WERI-Rb-1 (cell line): ENCODE results near the gene PDCD1.
"Not testable (repeated sequence)": the region's sequence is repeated elsewhere in the genome, so short reads cannot be mapped to it uniquely, and the experiment has no call there.

Source experiments
- DNase-seq: peaks from one replicate; pipeline ENCODE4 v3.0.0-alpha.2; 2020
- H3K27ac ChIP-seq: fragments of 250-450 bp; sonication (Bioruptor Pico); 2 replicates; pipeline ENCODE4 v1.5.1; 2020; ENCODE audit warnings: mild to moderate bottlenecking, moderate library complexity
- H3K27me3 ChIP-seq: fragments of 250-450 bp; sonication (Bioruptor Pico); 2 replicates; pipeline ENCODE4 v1.5.1; 2021; ENCODE audit warnings: mild to moderate bottlenecking, low read depth, moderate library complexity; ENCODE audit not compliant: insufficient read depth, severe bottlenecking
- H3K36me3 ChIP-seq: fragments of 250-450 bp; sonication (Bioruptor Pico); 2 replicates; pipeline ENCODE4 v1.5.1; 2020; ENCODE audit warnings: mild to moderate bottlenecking, moderate library complexity
- H3K4me3 ChIP-seq: 2 replicates; pipeline ENCODE4 v1.5.1; 2011; ENCODE audit warnings: low read depth, mild to moderate bottlenecking, control low read depth, low read length
- H3K9me3 ChIP-seq: fragments of 250-450 bp; sonication (Bioruptor Pico); 2 replicates; pipeline ENCODE4 v1.5.1; 2021; ENCODE audit warnings: mild to moderate bottlenecking, moderate library complexity; ENCODE audit not compliant: severe bottlenecking
- TF ChIP-seq, protein P1 (sequence below): IDR thresholded peaks from 2 replicates; pipeline ENCODE4 v1.5.1; 2011; ENCODE audit warnings: low read depth, mild to moderate bottlenecking, control low read depth, inconsistent platforms, low read length

The PDCD1 gene

DNA sequence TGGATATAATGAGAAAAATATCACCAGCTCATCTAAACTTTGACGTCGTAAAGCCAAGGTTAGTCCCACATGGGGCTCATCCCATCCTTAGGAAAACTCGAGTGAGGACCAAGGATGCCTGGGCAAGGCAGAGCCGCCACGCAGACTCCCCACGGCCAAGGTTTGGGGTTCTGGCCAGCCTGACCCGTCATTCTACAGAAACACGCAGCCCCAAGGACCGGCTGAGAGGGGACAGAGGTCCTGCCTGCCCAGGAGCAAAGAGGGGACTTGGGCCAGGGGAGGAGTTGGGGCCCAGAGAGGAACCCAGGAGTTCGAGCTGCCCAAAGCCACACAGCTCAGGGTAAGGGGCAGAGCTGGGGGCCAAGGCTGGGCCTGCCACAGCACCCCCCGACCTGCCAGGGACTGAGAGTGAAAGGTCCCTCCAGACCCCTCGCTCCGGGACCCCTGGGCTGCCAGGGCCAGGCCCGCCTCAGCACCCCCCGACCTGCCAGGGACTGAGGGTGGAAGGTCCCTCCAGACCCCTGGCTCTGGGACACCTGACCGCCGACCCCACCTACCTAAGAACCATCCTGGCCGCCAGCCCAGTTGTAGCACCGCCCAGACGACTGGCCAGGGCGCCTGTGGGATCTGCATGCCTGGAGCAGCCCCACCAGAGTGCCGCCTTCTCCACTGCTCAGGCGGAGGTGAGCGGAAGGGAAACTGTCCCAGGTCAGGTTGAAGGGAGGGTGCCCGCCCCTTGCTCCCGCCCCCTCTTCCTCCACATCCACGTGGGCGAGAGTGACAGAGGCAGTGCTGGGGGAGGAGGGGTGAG lies at the start of gene PDCD1:
Gene PDCD1, minus strand, starts transcription at position 689 of the 811 bp plus-strand sequence. Its CDS starts 56 bp downstream, at position 633.
- no peak within 1 kb of the TSS for H3K4me3 ChIP-seq
- no peaks in the 10 kb centered on the region for H3K36me3 ChIP-seq
- DNase-seq = no peak
- TF ChIP-seq, protein P1, sequence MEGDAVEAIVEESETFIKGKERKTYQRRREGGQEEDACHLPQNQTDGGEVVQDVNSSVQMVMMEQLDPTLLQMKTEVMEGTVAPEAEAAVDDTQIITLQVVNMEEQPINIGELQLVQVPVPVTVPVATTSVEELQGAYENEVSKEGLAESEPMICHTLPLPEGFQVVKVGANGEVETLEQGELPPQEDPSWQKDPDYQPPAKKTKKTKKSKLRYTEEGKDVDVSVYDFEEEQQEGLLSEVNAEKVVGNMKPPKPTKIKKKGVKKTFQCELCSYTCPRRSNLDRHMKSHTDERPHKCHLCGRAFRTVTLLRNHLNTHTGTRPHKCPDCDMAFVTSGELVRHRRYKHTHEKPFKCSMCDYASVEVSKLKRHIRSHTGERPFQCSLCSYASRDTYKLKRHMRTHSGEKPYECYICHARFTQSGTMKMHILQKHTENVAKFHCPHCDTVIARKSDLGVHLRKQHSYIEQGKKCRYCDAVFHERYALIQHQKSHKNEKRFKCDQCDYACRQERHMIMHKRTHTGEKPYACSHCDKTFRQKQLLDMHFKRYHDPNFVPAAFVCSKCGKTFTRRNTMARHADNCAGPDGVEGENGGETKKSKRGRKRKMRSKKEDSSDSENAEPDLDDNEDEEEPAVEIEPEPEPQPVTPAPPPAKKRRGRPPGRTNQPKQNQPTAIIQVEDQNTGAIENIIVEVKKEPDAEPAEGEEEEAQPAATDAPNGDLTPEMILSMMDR = no peak
- no peaks in the 10 kb centered on the region for H3K27me3 ChIP-seq
- H3K9me3 ChIP-seq = no peaks in the 10 kb centered on the region
- peak within 1 kb of the TSS; percentile 61 for H3K27ac ChIP-seq

DNA sequence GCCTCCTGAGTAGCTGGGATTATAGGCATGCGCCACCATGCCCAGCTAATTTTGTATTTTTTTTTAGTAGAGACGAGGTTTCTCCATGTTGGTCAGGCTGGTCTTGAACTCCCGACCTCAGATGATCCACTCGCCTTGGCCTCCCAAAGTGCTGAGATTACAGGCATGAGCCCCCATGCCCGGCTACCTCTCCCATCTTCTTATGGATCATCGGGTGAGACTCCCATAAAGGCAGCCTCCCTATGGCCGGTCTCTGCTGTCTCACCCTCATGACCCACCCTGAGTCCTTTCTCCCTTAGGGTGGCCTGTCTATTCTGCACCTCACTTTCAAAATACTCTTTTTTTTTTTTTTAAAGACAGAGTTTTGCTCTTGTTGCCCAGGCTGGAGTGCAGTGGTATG lies 49.1 kb upstream of the PDCD1 start:
- not testable (repeated sequence) for H3K4me3 ChIP-seq, H3K36me3 ChIP-seq, H3K27me3 ChIP-seq, DNase-seq, H3K9me3 ChIP-seq, H3K27ac ChIP-seq

DNA sequence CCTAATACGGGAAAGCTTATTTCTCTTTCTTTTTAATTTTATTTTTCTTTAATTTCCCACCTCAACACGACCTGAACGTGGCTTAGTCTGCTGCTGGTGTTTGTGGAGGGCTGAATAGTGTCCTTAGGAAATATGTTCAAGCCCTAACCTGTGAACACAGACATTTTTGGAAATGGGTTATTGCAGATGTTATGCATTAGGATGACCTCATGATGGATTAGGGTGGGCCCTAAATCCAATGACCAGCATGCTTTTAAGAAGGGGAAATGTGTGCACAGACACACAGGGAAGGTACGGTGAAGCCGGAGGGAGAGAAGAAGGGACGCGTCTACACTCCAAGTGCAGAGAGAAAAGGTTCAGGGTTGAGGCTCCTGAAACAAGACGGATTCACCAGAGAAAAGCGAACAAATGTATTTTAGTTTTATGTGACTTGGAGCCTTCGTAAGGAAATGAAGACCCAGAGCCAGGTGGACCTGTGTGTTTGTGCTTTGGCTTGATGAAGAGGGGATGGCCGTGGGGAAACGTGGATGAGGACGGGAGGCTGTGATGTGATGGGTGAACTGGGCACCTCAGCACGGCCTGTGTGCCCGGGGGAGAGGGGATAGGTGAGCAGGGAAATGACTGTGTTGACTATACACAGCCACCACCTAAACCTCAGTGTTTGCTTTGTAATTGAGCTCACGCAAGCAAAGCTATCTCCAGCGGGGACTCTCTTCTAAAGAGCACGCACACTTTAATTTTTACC lies 48.3 kb upstream of the PDCD1 start:
- TF ChIP-seq, protein P1 = no peak
- no peak for DNase-seq
- Histone ChIP-seq H3K4me3 (no peak overlapping the region), H3K9me3 (no peaks in the 10 kb centered on the region), H3K27me3 (no peaks in the 10 kb centered on the region), H3K36me3 (peaks cover 3% of the 10 kb centered on the region; the same call in 1 of the 2 replicates), H3K27ac (no peak overlapping the region)

DNA sequence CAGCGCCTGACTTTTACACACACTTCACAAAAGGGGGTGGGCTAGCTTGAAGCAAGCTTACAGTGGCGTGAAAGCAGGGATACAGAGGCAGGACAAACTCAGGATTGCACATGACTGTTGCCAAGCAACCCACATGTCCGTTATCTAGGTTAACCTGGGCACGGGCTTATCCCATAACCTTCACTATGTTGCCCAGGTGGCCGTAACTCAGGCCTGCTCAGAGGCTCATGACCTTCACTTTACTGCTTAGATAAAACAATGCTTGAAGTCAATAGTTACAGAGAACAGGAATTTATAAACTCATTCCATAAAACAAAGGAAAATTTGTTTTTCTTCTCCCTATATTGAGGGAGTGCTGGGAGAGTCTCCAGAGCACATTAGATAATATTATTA lies 47.7 kb upstream of the PDCD1 start:
- DNase-seq, H3K4me3 ChIP-seq, H3K36me3 ChIP-seq, H3K9me3 ChIP-seq, H3K27me3 ChIP-seq: not testable (repeated sequence)
- peak overlapping the region; percentile 37; the same call in 1 of the 2 replicates for H3K27ac ChIP-seq

DNA sequence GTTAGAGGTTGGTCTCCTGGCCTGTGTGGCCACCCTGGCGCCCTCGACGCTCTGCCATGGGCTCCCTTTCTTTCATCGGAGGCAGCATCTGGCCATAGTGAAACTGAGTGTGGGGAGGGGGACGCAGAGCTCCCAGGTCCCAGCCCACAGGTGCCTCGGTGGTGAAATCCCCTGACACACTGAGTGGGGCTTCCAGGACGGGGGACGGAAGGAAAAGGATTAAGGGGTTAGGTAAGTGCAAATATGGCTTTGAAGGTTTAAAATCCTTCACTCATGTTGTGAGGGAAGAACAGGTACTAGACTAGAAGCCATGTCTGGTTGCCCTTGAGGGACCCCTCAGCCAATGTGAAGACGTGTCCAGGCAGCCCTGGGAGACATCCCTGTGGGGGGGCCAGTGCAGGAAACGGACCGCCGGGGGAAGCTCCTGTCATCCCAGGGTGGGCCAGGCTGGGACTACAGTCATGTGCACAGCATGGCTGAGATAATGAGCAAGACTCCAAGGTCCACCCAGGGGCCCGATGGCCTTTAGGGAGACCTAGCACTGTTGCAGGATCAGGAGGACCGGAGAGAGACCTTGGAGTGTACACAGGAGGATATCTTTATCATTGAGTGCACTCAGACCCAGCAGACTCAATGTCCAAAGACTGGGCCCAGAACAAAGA lies 47.2 kb upstream of the PDCD1 start:
- Histone ChIP-seq H3K4me3 (no peak overlapping the region), H3K9me3 (no peaks in the 10 kb centered on the region), H3K27me3 (no peaks in the 10 kb centered on the region), H3K36me3 (no peaks in the 10 kb centered on the region; the same call in none of the 2 replicates), H3K27ac (peak overlapping the region; percentile 37)
- peak; percentile 51 for DNase-seq
- TF ChIP-seq, protein P1 = no peak

DNA sequence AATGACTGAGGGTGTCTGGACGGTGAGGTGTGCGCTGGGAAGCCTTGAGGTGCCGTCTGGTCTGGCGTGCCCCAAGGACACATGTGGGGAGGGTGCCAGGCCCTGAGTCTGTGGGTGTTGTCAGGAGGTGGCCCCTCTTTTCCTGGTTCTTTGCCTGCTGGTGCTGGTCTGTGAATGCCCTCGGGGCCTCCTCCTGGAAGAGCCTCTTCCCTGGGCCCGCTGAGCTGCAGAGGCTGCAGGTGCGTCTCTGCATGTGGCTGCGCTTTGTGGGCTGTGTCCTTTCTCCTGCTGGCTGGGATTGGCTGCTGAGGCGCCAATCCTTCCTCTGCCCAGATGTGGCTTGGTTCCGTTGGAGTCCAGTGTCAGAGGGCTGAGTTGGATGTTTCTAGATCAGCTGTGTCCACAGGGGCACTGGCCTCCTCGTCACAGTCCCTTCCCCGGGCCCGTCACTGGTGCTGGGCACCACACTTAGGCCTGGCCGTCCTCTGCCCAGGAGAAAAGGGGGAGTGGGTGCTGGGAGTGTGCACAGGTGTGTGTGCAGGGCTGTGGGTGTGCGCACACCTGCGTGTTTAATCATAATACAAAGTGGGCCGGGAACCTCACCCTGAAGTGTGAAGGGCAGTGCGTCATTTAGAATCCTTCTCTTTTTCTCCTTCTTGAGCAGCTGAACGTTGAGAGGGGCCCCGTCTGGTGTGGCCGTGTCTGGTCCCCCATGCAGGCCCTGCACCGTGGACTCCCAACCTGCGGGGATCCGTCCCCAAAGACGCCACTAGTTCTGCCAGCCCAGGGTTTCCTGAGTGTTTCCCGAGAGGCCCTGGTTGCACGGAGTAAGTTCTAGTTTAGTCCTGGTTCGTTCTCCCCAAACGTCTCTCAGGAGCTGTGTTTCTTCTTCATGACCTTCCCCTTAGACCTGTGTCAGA lies 46.4 kb upstream of the PDCD1 start:
- Histone ChIP-seq H3K27ac (peak overlapping the region; percentile 37), H3K9me3 (no peaks in the 10 kb centered on the region), H3K36me3 (no peaks in the 10 kb centered on the region; the same call in none of the 2 replicates), H3K4me3 (no peak overlapping the region), H3K27me3 (no peaks in the 10 kb centered on the region)
- TF ChIP-seq, protein P1 = no peak
- no peak for DNase-seq
